Stomach (tissue), 9 donors: ENCODE measurements around the gene CIART. TPM values are rescaled to one million over a fixed set of nuclear protein-coding genes. Genes with fewer than 3 reads are reported as not detected.
"Not testable (repeated sequence)": the region's sequence is repeated elsewhere in the genome, so short reads cannot be mapped to it uniquely, and the experiment has no call there.

Experiments used
- DNase-seq, 2 donors: peaks; one replicate each; pipeline versions ENCODE4 v3.0.0 to v3.0.0-alpha.2; 2013 to 2019
- H3K27ac ChIP-seq, 5 donors: fragments of 200-600 bp in 4 of 5; sonication (generic) in 4 of 5; one replicate each; pipeline ENCODE4 v1.5.1; 2013 to 2019; ENCODE audit warnings: mild to moderate bottlenecking in 1 of 5, moderate library complexity in 1 of 5
- H3K27me3 ChIP-seq, 3 donors: fragments of 200-600 bp; sonication (generic); one replicate each; pipeline ENCODE4 v1.5.1; 2017 to 2019; ENCODE audit warnings: mixed run types in 1 of 3
- H3K36me3 ChIP-seq, 4 donors: fragments of 200-600 bp; sonication (generic); 1 replicate in 3 of 4; 2 replicates in 1 of 4; pipeline ENCODE4 v1.5.1; 2016 to 2019
- H3K4me1 ChIP-seq, 4 donors: fragments of 200-600 bp; sonication (generic); one replicate each; pipeline ENCODE4 v1.5.1; 2016 to 2019
- H3K4me3 ChIP-seq, 4 donors: fragments of 200-600 bp; sonication (generic) in 3 of 4; one replicate each; pipeline ENCODE4 v1.5.1; 2016 to 2019; ENCODE audit warnings: mild to moderate bottlenecking in 1 of 4
- H3K9me3 ChIP-seq, 4 donors: fragments of 200-600 bp; sonication (generic); one replicate each; pipeline ENCODE4 v1.5.1; 2016 to 2019
- EP300 ChIP-seq: sonication (generic); formaldehyde crosslinking; IDR thresholded peaks from one replicate; pipeline ENCODE4 v1.6.1; 2017; ENCODE audit warnings: antibody characterized with exemption
- POLR2A ChIP-seq, 4 donors: fragments of 450-650 bp; IDR thresholded peaks; one replicate each; pipeline ENCODE4 v1.6.1; 2016; ENCODE audit warnings: antibody characterized with exemption in 4 of 4, control low read depth in 2 of 4, mild to moderate bottlenecking in 1 of 4, moderate library complexity in 1 of 4
- POLR2AphosphoS5 ChIP-seq, 3 donors: sonication (generic); formaldehyde crosslinking; IDR thresholded peaks; one replicate each; pipeline ENCODE4 v1.6.1; 2016; ENCODE audit warnings: antibody characterized with exemption in 3 of 3
- WGBS, 5 donors: extraction: QIAGEN DNeasy Blood & Tissue Kit in 3 of 5; methylation state at CpG; one replicate each; pipeline versions ENCODE4 v1.1.5 to v1.1.7; 2013 to 2018; 5-methylcytosine and 5-hydroxymethylcytosine counted together
- intact Hi-C: fragments of 100-400 bp; cut with DNase I; formaldehyde crosslinking; loops from one replicate; pipeline ENCODE4 v1.15.1; 2023; ENCODE audit warnings: low total_unique reads
- polyA plus RNA-seq, 3 donors: library from polyadenylated mRNA; stranded (reverse); fragments of 200-250 nt; gene quantifications; one replicate each; pipeline ENCODE4 v1.2.3, GENCODE V29; 2013
- total RNA-seq, 5 donors: library from RNA; depleted of rRNA; stranded (reverse); fragments of >200 nt; gene quantifications; one replicate each; pipeline versions ENCODE4 v1.1.0 to v1.2.3, GENCODE V29; 2014 to 2016
- TF ChIP-seq, protein P1 (sequence below), 7 experiments: fragments of 450-650 bp in 4 of 7; fragments of 200-600 bp in 3 of 7; sonication (generic) in 3 of 7; IDR thresholded peaks; one replicate each; pipeline ENCODE4 v1.5.1; 2016 to 2019; ENCODE audit warnings: antibody characterized with exemption in 7 of 7, control low read depth in 2 of 7, mild to moderate bottlenecking in 1 of 7
- donor health status: healthy with polysubstance abuse.
- donor health status: Bipolar disorder and iron deficiency.
- donor health status: healthy.

Gene CIART
- total and polyA plus RNA-seq, 8 donors, result 2.7 to 31.5 (median 4.0) TPM; not detected in 1

DNA sequence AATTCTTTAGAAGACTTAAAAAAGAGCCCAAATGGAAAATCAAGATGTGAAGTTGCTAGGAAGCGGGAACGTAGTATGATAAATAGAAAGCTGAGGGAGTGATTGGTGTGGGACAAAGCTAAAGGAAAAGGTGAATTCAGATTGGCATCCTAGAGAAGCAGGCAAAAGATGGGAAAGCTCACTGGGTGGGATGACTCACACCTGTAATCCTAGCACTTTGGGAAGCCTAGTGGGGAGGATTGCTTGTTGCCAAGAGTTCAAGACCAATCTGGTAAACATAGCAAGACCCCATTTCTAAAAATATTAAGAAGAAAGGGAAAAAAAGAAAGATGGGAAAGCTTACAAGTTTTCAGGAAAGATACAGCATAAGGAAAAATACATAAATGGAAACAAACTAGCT, 13.1 kb downstream of the CIART start:
- no peak for TF ChIP-seq POLR2AphosphoS5 (IDR thresholded peaks at IDR 0.05)
- no peak for TF ChIP-seq POLR2A (IDR thresholded peaks at IDR 0.05)
- TF ChIP-seq EP300, result no peak
- TF ChIP-seq, protein P1, sequence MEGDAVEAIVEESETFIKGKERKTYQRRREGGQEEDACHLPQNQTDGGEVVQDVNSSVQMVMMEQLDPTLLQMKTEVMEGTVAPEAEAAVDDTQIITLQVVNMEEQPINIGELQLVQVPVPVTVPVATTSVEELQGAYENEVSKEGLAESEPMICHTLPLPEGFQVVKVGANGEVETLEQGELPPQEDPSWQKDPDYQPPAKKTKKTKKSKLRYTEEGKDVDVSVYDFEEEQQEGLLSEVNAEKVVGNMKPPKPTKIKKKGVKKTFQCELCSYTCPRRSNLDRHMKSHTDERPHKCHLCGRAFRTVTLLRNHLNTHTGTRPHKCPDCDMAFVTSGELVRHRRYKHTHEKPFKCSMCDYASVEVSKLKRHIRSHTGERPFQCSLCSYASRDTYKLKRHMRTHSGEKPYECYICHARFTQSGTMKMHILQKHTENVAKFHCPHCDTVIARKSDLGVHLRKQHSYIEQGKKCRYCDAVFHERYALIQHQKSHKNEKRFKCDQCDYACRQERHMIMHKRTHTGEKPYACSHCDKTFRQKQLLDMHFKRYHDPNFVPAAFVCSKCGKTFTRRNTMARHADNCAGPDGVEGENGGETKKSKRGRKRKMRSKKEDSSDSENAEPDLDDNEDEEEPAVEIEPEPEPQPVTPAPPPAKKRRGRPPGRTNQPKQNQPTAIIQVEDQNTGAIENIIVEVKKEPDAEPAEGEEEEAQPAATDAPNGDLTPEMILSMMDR (IDR thresholded peaks at IDR 0.05), result no peak
- Histone ChIP-seq H3K4me3 (no peak overlapping the region), H3K9me3 (no peaks in the 10 kb centered on the region), H3K27ac (no peak overlapping the region), H3K27me3 (no peaks in the 10 kb centered on the region), H3K4me1 (peaks cover 13 to 26% (median 24%) of the 10 kb centered on the region in 4 donors), H3K36me3 (peaks cover 19 to 58% (median 53%) of the 10 kb centered on the region in 4 donors)
- 96 to 100% (median 100%) methylated on average over 2 of the region's 2 CpGs for WGBS, 5 donors
- no peak for DNase-seq
- intact Hi-C loops, result no loop called here

DNA sequence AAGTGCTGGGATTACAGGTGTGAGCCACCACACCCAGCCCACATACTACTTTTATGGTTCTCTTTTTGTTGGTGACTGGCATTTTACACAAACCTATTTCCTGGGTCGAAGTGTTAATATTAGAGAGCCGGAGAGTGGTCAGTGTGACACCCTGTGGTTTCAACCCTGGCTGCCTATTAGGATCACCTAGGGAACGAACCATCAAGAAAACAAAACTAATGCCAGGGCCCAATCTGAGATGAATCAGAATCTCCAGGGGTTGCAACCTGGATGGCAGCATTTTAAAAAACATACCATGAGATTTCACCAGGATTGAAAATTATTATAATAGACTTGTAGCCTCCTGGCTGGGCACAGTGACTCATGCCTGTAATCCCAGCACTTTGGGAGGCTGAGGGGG, 17.4 kb downstream of the CIART start:
- TF ChIP-seq, protein P1 (IDR thresholded peaks at IDR 0.05), result no peak
- no peak for TF ChIP-seq EP300
- TF ChIP-seq POLR2A (IDR thresholded peaks at IDR 0.05), result no peak
- TF ChIP-seq POLR2AphosphoS5 (IDR thresholded peaks at IDR 0.05), result no peak
- Histone ChIP-seq H3K27me3 (no peaks in the 10 kb centered on the region), H3K27ac (no peak overlapping the region), H3K4me1 (peaks cover 2 to 21% (median 8%) of the 10 kb centered on the region in 4 donors), H3K4me3 (no peak overlapping the region), H3K36me3 (peaks cover 36 to 97% (median 90%) of the 10 kb centered on the region in 4 donors), H3K9me3 (no peaks in the 10 kb centered on the region)
- no peak for DNase-seq
- intact Hi-C loops, result no loop called here
- 96 to 100% (median 99%) methylated on average over 3 of the region's 3 CpGs for WGBS, 5 donors

DNA sequence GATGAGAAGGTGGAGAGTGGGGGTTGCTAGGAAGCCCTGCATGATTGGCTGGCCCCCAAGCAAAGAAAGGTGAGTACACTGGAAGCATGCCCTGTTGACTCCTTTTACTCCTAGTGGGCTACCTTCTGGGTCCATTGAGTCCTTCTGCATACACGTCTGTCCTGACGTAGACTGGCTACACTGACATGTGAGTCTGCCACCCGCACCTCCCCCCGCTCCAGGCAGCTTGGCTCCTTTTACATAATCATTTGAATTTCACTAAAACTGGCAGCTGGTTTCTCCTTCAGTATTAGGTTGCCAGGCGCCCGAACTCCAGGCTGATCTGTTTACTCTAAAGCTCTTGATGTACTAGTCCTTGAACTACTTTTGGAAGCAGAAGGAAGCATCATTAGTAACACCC, 20.0 kb downstream of the CIART start:
- WGBS, 5 donors, result 83 to 92% (median 87%) methylated on average over 6 of the region's 6 CpGs
- H3K27me3 ChIP-seq, result no peaks in the 10 kb centered on the region
- peak in 1 of 3 donors; percentile 12 for TF ChIP-seq POLR2AphosphoS5 (IDR thresholded peaks at IDR 0.05)
- TF ChIP-seq EP300, result no peak
- H3K36me3 ChIP-seq, result peaks cover 22 to 98% (median 93%) of the 10 kb centered on the region in 4 donors
- peaks cover 0 to 11% (median 0%) of the 10 kb centered on the region in 4 donors for H3K4me1 ChIP-seq
- intact Hi-C loops, result no loop called here
- no peak for DNase-seq
- peak overlapping the region in 1 of 5 donors; percentile 5 for H3K27ac ChIP-seq
- H3K9me3 ChIP-seq, result no peaks in the 10 kb centered on the region
- no peak overlapping the region for H3K4me3 ChIP-seq

DNA sequence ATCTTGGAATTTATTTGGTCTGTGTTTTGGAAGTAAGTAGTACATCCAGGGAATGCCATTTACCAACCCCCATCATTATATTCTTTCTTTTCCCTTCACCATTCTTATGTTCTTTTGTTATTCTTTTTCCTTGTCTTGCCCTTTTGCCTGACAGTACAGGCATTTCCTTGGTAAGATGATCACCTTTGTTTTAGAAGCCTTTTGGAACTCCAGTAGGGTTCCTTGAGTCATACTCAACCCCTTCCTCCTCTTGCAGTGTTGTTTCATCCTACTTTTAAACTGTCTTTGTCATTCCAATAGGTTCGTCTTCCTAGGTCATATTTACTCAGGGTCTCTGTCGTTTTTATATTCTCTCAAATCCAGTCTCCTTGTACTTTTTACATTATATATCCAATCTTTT, 20.5 kb downstream of the CIART start:
- Histone ChIP-seq H3K4me1 (peaks cover 0 to 11% (median 0%) of the 10 kb centered on the region in 4 donors), H3K27ac (peak overlapping the region in 1 of 5 donors; percentile 5), H3K36me3 (peaks cover 17 to 99% (median 93%) of the 10 kb centered on the region in 4 donors), H3K4me3 (no peak overlapping the region), H3K27me3 (no peaks in the 10 kb centered on the region), H3K9me3 (no peaks in the 10 kb centered on the region)
- DNase-seq, result no peak
- WGBS, 5 donors, result 79 to 88% (median 87%) methylated on average over 2 of the region's 2 CpGs
- intact Hi-C loops, result no loop called here
- TF ChIP-seq POLR2AphosphoS5 (IDR thresholded peaks at IDR 0.05), result no peak
- TF ChIP-seq EP300, result no peak
- TF ChIP-seq, protein P1 (IDR thresholded peaks at IDR 0.05), result no peak
- TF ChIP-seq POLR2A (IDR thresholded peaks at IDR 0.05), result no peak

DNA sequence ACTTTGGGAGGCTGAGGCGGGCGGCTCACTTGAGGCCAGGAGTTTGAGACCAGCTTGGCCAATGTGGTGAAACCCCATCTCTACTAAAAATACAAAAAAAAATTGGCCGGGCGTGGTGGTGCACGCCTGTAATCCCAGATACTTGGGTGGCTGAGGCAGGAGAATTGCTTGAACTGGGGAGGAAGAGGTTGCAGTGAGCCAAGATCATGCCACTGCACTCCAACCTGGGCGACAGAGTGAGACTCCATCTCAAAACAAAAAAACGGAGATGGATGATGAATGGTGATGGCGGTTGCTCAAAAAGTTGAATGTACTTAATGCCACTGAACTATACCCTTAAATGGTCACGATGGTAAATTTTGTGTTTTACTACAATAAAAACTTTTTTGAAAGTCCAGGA, 26.2 kb downstream of the CIART start:
- H3K4me1 ChIP-seq, DNase-seq, intact Hi-C loops, H3K4me3 ChIP-seq, H3K9me3 ChIP-seq, H3K27me3 ChIP-seq, H3K27ac ChIP-seq: not testable (repeated sequence)
- WGBS, 5 donors, result 89 to 99% (median 94%) methylated on average over 9 of the region's 9 CpGs
- H3K36me3 ChIP-seq, result peaks cover 0 to 64% (median 48%) of the 10 kb centered on the region in 4 donors
